Neural progenitor cell (in vitro differentiated cells): ENCODE results near the gene SLC25A1.

Experiments
- EZH2 ChIP-seq: fragments of 200-600 bp; sonication (generic); IDR thresholded peaks from 2 replicates; pipeline ENCODE4 v1.6.1; 2017; ENCODE audit warnings: antibody characterized with exemption, mild to moderate bottlenecking, moderate library complexity
- EZH2phosphoT487 ChIP-seq: fragments of 200-600 bp; sonication (generic); IDR thresholded peaks from 2 replicates; pipeline ENCODE4 v1.6.1; 2017; ENCODE audit warnings: antibody characterized with exemption
- TF ChIP-seq, protein P1 (sequence below): fragments of 200-600 bp; sonication (generic); IDR thresholded peaks from 2 replicates; pipeline ENCODE4 v1.5.1; 2017; ENCODE audit warnings: antibody characterized with exemption, mild to moderate bottlenecking

DNA sequence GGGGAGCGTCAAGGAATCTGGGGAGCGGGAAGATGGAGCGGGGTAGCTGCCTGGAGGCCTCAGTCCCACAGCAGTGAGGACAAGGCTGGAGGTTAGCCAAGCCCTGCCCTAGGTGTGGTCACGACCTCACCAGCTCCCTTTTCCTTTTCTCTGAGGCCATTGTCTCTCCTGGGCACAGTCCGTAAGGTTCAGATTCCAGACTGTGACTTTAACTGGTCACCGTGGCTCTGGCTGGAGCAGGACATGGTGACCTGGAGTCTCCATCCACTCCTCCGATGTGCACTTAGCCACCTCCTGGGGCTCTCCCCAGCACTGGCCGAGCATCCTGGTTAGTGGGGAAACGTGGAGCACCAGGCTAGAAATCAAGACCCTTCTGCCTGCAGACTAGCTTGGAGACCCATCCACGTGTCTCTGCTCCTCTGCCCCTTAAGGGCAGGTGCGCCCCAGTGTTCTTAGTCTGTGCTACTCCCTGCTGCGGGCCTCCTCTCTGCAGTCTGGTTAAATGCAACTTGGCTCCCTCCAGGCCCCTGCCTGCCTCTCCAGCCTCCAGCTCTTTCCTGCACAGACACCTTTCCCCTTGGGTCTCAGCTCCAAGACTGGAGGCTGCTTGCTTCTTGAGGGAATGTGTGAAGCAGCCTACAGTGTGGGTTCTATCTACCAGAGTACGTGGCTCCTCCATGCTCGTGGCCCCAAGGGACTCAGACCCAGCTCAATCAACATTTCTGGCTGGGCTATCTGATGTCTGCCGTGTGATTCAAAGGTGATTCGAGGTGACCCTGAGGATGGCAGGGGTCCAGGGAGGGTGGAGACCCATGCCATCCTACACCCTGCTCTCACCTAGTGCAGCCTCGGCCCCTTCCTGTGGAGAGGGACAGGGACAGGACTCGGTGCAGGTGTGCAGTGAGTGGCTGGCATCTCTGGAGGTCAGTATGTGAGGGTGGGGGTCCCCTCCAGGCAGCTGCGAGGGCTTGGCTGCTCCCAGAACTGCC lies 5.2 kb downstream of the SLC25A1 start:
- TF ChIP-seq, protein P1, sequence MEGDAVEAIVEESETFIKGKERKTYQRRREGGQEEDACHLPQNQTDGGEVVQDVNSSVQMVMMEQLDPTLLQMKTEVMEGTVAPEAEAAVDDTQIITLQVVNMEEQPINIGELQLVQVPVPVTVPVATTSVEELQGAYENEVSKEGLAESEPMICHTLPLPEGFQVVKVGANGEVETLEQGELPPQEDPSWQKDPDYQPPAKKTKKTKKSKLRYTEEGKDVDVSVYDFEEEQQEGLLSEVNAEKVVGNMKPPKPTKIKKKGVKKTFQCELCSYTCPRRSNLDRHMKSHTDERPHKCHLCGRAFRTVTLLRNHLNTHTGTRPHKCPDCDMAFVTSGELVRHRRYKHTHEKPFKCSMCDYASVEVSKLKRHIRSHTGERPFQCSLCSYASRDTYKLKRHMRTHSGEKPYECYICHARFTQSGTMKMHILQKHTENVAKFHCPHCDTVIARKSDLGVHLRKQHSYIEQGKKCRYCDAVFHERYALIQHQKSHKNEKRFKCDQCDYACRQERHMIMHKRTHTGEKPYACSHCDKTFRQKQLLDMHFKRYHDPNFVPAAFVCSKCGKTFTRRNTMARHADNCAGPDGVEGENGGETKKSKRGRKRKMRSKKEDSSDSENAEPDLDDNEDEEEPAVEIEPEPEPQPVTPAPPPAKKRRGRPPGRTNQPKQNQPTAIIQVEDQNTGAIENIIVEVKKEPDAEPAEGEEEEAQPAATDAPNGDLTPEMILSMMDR: no peak
- TF ChIP-seq EZH2phosphoT487 (no peak), EZH2 (no peak)
